Heart right ventricle (tissue), 16 donors: ENCODE data around the gene CACNA1C. TPM values are rescaled to one million over a fixed set of nuclear protein-coding genes. Genes with fewer than 3 reads are reported as not detected.

Experiments
- ATAC-seq, 8 donors: fragments of 200-7000 bp; cut with Tn5 transposase; one replicate each; pipeline ENCODE4 v1.9.1; 2020; ENCODE audit warnings: mild to moderate bottlenecking in 8 of 8, moderate library complexity in 8 of 8, moderate number of reproducible peaks in 1 of 8
- DNase-seq, 2 donors: peaks; one replicate each; pipeline ENCODE4 v3.0.0-alpha.2; 2020
- H3K27ac ChIP-seq, 10 donors: fragments of 200-600 bp; sonication (generic) in 2 of 10; one replicate each; pipeline versions ENCODE4 v1.5.0 to v1.8.0; 2020 to 2022; ENCODE audit warnings: mild to moderate bottlenecking in 3 of 10
- H3K27me3 ChIP-seq, 7 donors: fragments of 200-600 bp; one replicate each; pipeline ENCODE4 v1.8.0; 2021 to 2022; ENCODE audit warnings: mild to moderate bottlenecking in 2 of 7
- H3K36me3 ChIP-seq, 9 donors: fragments of 200-600 bp; sonication (generic) in 1 of 9; one replicate each; pipeline versions ENCODE4 v1.5.0 to v1.8.0; 2020 to 2022; ENCODE audit warnings: mild to moderate bottlenecking in 2 of 9
- H3K4me1 ChIP-seq, 9 donors: fragments of 200-600 bp; sonication (generic) in 1 of 9; one replicate each; pipeline versions ENCODE4 v1.5.0 to v1.8.0; 2020 to 2022; ENCODE audit warnings: mild to moderate bottlenecking in 4 of 9
- H3K4me3 ChIP-seq, 10 donors: fragments of 200-600 bp; sonication (generic) in 2 of 10; one replicate each; pipeline versions ENCODE4 v1.5.0 to v1.8.0; 2020 to 2022; ENCODE audit warnings: mild to moderate bottlenecking in 7 of 10, moderate library complexity in 2 of 10
- H3K9me3 ChIP-seq, 11 donors: fragments of 200-600 bp in 10 of 11; sonication (generic) in 2 of 11; one replicate each; pipeline versions ENCODE4 v1.5.0 to v1.8.0; 2013 to 2022; ENCODE audit warnings: mild to moderate bottlenecking in 2 of 11, control low read depth in 1 of 11, moderate library complexity in 1 of 11
- WGBS, 2 donors: extraction: QIAGEN DNeasy Blood & Tissue Kit; methylation state at CpG; one replicate each; pipeline ENCODE4 v1.1.7; 2013; ENCODE audit warnings: inconsistent platforms in 1 of 2; 5-methylcytosine and 5-hydroxymethylcytosine counted together
- intact Hi-C, 10 donors: fragments of 100-400 bp; cut with DNase I; formaldehyde crosslinking; loops; one replicate each; pipeline versions ENCODE4 v1.11.1 to v1.14.2; 2022
- polyA plus RNA-seq, 2 donors: library from polyadenylated mRNA; stranded (reverse); fragments of 200-250 nt; gene quantifications; one replicate each; pipeline ENCODE4 v1.2.3, GENCODE V29; 2013
- total RNA-seq, 10 donors: library from RNA; stranded (reverse); fragmentation: NEBNext Ultra II Directional in 3 of 10; extraction: Animal tissue kit (Norgen Biotek cat#: 25700) in 3 of 10; gene quantifications; one replicate each; pipeline versions ENCODE4 v1.2.1 to v1.2.4, GENCODE V29; 2021 to 2023
- TF ChIP-seq, protein P1 (sequence below), 9 donors: fragments of 200-600 bp; sonication (generic) in 2 of 9; IDR thresholded peaks; one replicate each; pipeline versions ENCODE4 v1.5.0 to v1.8.0; 2021 to 2022; ENCODE audit warnings: antibody characterized with exemption in 9 of 9, mild to moderate bottlenecking in 5 of 9, moderate library complexity in 1 of 9
- donor health status: Arrhythmogenic right ventricular cardiomyopathy.
- donor health status: ischemic (EF 13 %, LVEDD 7.1; RV severe dilation, severe dysfunction).
- donor health status: healthy with polysubstance abuse.
- donor health status: DM: no; HTN: yes; CAD: no.
- donor health status: DM: no; HTN: no; CAD: no.
- donor health status: ischemic (EF 25% LVEDD 6.9; RV normal size, moderate dysfunction).
- donor health status: ischemic (EF 25% LVEDD 5.7; RV mildly dilated, moderate dysfunction).
- donor health status: healthy.
- donor health status: DM: yes; HTN: yes; CAD: no.
- donor health status: Ischemic cardiomyopathy.
- donor health status: ischemic (EF 35%, LVEDD 5.7; RV mildly dilated, moderate dysfunction).
- donor health status: nonischemic (EF 11% LVEDD 7.7; RV severe dilation, severe dysfunction).
- donor health status: DM: yes; HTN: yes; CAD: no.
- donor health status: PGD.
- donor health status: ischemic (EF 29% LVEDD 5.4; RV normal size, mild dysfunction).
- donor health status: nonischemic (EF 23%, LVEDD 6.1; RV moderate dilation, normal function).

Gene CACNA1C
- total and polyA plus RNA-seq, 12 donors, result 19.1 to 222 (median 183) TPM

DNA sequence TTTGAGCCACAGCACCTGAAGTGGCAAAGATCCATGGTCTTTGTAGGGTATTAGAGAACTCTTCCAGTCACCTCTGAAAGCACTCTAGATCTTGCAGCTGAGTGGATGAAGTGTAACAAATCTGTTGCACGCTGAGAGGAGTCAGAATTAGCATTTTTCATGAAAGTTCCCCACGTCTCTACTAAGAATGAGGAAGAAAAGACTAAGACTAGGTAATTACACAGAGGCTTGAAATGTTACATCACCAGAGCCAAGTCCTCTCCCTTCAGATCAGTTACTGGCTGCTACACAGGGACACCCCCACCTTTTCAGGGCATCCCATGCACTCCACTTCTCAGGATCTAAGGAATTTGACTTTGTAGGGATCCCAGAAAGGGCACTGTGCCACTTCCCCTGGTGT is 643.3 kb downstream of the CACNA1C start:
- peaks cover 0 to 7% (median 0%) of the 10 kb centered on the region in 9 donors for H3K36me3 ChIP-seq
- DNase-seq (no peak), ATAC-seq (no peak)
- peaks cover 0 to 22% (median 5%) of the 10 kb centered on the region in 9 donors for H3K4me1 ChIP-seq
- intact Hi-C loops, result no loop called here
- TF ChIP-seq, protein P1, sequence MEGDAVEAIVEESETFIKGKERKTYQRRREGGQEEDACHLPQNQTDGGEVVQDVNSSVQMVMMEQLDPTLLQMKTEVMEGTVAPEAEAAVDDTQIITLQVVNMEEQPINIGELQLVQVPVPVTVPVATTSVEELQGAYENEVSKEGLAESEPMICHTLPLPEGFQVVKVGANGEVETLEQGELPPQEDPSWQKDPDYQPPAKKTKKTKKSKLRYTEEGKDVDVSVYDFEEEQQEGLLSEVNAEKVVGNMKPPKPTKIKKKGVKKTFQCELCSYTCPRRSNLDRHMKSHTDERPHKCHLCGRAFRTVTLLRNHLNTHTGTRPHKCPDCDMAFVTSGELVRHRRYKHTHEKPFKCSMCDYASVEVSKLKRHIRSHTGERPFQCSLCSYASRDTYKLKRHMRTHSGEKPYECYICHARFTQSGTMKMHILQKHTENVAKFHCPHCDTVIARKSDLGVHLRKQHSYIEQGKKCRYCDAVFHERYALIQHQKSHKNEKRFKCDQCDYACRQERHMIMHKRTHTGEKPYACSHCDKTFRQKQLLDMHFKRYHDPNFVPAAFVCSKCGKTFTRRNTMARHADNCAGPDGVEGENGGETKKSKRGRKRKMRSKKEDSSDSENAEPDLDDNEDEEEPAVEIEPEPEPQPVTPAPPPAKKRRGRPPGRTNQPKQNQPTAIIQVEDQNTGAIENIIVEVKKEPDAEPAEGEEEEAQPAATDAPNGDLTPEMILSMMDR (IDR thresholded peaks at IDR 0.05), result no peak
- WGBS, 2 donors, result 73 to 90% methylated on average over 2 of the region's 2 CpGs
- H3K27ac ChIP-seq, result no peak overlapping the region
- no peaks in the 10 kb centered on the region for H3K9me3 ChIP-seq
- H3K27me3 ChIP-seq, result peaks cover 0 to 19% (median 0%) of the 10 kb centered on the region in 7 donors
- H3K4me3 ChIP-seq, result no peak overlapping the region

DNA sequence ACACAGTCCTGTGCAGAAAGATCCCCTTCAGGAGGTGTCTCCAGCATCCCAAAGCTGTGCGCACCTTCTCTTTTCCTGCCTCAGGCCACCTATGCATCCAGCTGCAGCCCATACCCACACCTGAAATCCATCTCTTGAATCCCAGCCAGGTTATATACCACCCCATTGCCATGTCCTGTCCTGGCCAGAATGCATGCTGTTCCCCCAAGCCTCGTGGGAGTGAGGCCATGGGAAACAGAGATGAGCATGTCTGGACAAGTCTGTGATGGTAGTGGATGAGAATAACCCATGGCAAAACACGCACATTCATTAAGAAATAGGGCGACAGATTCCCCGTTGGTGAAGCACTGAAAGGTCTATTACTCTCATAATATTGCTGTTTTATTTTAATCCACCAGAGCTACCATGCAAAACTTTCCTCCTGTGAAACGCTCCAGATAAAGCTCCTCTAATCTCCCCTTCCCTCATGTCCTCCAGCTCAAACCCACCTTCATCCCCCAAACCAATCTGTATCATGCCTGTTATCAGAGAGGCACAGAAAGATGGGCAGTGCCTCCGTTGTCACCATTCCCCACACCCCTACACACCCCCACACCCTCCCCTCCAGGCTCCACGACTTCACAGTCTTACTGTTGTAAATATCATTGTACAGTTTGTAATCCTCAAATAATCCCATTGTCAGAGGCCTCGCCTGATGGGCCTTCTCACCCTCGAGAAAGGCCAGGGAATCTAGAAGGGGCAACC is 644.4 kb downstream of the CACNA1C start:
- DNase-seq, result no peak
- TF ChIP-seq, protein P1 (IDR thresholded peaks at IDR 0.05), result no peak
- Histone ChIP-seq H3K9me3 (peaks cover 0 to 3% (median 0%) of the 10 kb centered on the region in 11 donors), H3K36me3 (peaks cover 0 to under 1% (median 0%) of the 10 kb centered on the region in 9 donors), H3K4me1 (peaks cover 0 to 13% (median 1%) of the 10 kb centered on the region in 9 donors), H3K27ac (no peak overlapping the region), H3K27me3 (peaks cover 0 to 16% (median 0%) of the 10 kb centered on the region in 7 donors), H3K4me3 (no peak overlapping the region)
- WGBS, 2 donors, result 74 to 76% methylated on average over 10 of the region's 10 CpGs
- ATAC-seq, result peak in 2 of 8 donors; percentile 11 to 33
- intact Hi-C loops, result no loop called here

DNA sequence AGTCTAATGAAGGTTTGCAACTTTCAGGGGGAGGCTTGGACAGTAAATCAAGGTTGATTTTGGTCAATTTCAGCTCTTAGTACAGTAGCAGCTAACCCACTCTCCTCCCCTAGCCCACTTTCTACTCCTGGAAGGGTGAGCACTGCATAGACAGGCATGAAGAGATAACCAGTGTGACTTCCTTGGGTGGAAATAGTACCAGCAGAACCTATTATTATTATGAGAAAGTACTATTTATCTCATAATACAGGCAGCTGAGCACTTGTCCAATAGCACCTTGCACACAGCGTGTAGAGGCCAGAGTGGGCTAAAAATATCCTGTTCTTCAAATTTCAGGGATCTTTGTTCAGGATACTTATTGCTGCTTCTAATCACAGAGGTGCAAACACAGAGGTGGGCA is 645.8 kb downstream of the CACNA1C start:
- no peak for DNase-seq
- ATAC-seq, result no peak
- TF ChIP-seq, protein P1 (IDR thresholded peaks at IDR 0.05), result no peak
- Histone ChIP-seq H3K4me3 (no peak overlapping the region), H3K9me3 (peaks cover 0 to 3% (median 0%) of the 10 kb centered on the region in 11 donors), H3K4me1 (peaks cover 0 to 6% (median 0%) of the 10 kb centered on the region in 9 donors), H3K27ac (no peak overlapping the region), H3K27me3 (peaks cover 0 to 16% (median 0%) of the 10 kb centered on the region in 7 donors), H3K36me3 (no peaks in the 10 kb centered on the region)
- 33 to 57% methylated on average over 1 of the region's 1 CpG for WGBS, 2 donors
- intact Hi-C loops, result no loop called here

DNA sequence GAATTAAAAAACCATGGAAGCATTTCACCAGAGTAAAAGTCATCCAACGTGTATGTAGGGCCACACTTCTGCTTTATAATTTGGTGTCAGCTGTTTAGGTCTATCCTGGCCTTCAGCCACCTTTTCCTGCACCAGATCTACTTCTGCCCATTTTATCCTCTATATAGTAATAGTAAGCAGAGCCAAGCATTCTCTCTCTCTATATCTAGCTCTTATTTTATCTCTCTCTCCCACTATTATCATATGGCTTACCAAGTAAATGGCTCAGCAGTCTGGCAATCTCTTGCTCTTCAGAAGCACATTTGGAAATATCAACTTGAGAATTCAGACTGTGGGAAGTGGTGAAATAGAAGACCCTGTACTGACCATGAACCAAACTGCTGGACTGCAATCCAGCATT is 657.9 kb downstream of the CACNA1C start:
- 19 to 31% methylated on average over 1 of the region's 1 CpG for WGBS, 2 donors
- TF ChIP-seq, protein P1 (IDR thresholded peaks at IDR 0.05), result no peak
- ATAC-seq, result no peak

More for the DNA sequence above, 657.9 kb downstream of the CACNA1C start:
- no peak overlapping the region for H3K4me3 ChIP-seq
- H3K27me3 ChIP-seq, result peaks cover 0 to 17% (median under 1%) of the 10 kb centered on the region in 7 donors
- H3K4me1 ChIP-seq, result no peaks in the 10 kb centered on the region
- no peak overlapping the region for H3K27ac ChIP-seq
- peaks cover 0 to 41% (median 13%) of the 10 kb centered on the region in 11 donors for H3K9me3 ChIP-seq
- no peak for DNase-seq
- intact Hi-C loops, result no loop called here
- no peaks in the 10 kb centered on the region for H3K36me3 ChIP-seq
